Measurements from ENCODE around the gene SEC31B.

SEC31B gene

GRCh38 chr10:100529475-100530298 is 10.0 kb upstream of the SEC31B start, which contains the start of gene NDUFB8:
NDUFB8 (minus strand) TSS chr10:100529871; CDS start chr10:100529851, 20 bp downstream.
- DNase-seq: peak; percentile 87 to 96 (median 92)

GRCh38 chr10:100528921-100529474 is 9.3 kb upstream of the SEC31B start:
- peak; percentile 21 to 41 (median 38) for DNase-seq

- peak in 2 of 4 experiments; percentile 14 to 38 for DNase-seq
These were observed 8.6 kb upstream of the SEC31B start for GRCh38 chr10:100528123-100528886.

- DNase-seq: no peak
These were observed 5.0 kb upstream of the SEC31B start for GRCh38 chr10:100524638-100525037.

GRCh38 chr10:100524206-100524605 is 4.5 kb upstream of the SEC31B start:
- DNase-seq: no peak

- no peak for DNase-seq
These were observed 3.3 kb upstream of the SEC31B start for GRCh38 chr10:100522945-100523344.

GRCh38 chr10:100522107-100522801 is 2.6 kb upstream of the SEC31B start:
- no peak for DNase-seq

GRCh38 chr10:100520811-100521210 is 1.1 kb upstream of the SEC31B start:
- DNase-seq: no peak

- peak; percentile 71 to 85 (median 80) for DNase-seq
These were observed 860 bp downstream of the SEC31B start for GRCh38 chr10:100518761-100519241.

GRCh38 chr10:100516847-100517246 is 2.8 kb downstream of the SEC31B start:
- DNase-seq: no peak

- no peak for DNase-seq
These were observed 4.0 kb downstream of the SEC31B start for GRCh38 chr10:100515612-100516011.

GRCh38 chr10:100510533-100511308 is 8.9 kb downstream of the SEC31B start:
- no peak for DNase-seq

GRCh38 chr10:100509241-100509840 is 10.3 kb downstream of the SEC31B start:
- no peak for DNase-seq

GRCh38 chr10:100508691-100509150 is 10.9 kb downstream of the SEC31B start:
- DNase-seq: peak; percentile 53 to 62 (median 59)

- DNase-seq: no peak
These were observed 11.4 kb downstream of the SEC31B start for GRCh38 chr10:100508266-100508665.

- no peak for DNase-seq
These were observed 12.3 kb downstream of the SEC31B start for GRCh38 chr10:100507357-100507732.

GRCh38 chr10:100506596-100507356 is 12.9 kb downstream of the SEC31B start:
- no peak for DNase-seq

- DNase-seq: no peak
These were observed 14.5 kb downstream of the SEC31B start for GRCh38 chr10:100505164-100505563.

GRCh38 chr10:100504096-100504495 is 15.6 kb downstream of the SEC31B start:
- DNase-seq: no peak

GRCh38 chr10:100502926-100503494 is 16.7 kb downstream of the SEC31B start:
- no peak for DNase-seq
